Measurements from ENCODE around the gene GATAD2A.

The GATAD2A gene

DNA sequence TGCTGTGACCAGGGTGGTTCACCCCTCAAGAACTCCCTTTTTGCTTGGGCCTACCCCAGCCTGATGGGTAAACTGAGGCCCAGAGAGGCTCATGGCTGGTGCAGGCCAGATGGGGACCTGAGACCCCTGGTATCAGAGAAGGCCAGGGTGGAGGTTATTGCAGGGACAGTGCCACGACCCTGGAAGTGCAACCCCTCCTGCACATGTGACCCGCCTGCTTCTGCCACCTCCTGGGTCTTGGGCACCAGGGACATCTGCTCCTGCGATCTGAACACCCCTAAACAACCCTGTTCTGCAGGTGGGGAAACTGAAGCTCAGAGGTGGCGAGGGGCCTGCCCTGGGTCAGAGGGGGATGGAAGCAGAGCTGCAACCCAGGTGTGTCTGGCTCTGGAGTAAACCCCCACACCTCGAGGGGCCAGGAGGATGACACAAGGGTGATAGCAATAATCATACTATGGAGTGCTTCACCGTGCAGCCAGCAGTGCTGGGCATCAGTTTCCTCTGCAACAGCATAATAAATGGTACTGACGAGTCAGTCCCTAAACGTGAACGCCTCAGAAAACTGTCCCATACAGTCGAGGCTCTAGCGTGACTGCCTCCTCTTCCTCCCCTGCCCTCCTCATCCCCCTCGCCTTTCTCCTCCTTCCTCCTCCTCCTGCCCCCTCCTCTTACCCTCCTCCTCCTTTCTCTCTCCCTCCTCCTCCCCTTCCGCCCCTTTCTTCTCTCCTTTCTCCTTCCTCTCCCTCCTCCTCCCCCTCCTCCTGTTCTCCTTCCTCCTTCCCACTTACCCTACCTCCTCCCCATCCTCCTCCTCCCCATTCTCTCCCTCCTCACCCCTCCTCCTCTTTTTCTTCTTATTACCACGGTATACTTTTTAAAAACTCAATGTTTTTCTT lies 127.6 kb downstream of the GATAD2A start:
- Histone ChIP-seq H3K27ac (replicated peaks) (no peak overlapping the region), H3K4me3 (replicated peaks; ENCODE audit: insufficient read depth, low read length) (no peak overlapping the region), H3K27me3 (ENCODE audit: insufficient read depth, poor library complexity, severe bottlenecking) (no peaks in the 10 kb centered on the region)
- 0 out of 2 replicates have a peak, but pooled peaks have one; percentile 3 for TF ChIP-seq POLR2AphosphoS5 (IDR thresholded peaks at IDR 0.05; ENCODE audit: low read depth)
- TF ChIP-seq, protein P1, sequence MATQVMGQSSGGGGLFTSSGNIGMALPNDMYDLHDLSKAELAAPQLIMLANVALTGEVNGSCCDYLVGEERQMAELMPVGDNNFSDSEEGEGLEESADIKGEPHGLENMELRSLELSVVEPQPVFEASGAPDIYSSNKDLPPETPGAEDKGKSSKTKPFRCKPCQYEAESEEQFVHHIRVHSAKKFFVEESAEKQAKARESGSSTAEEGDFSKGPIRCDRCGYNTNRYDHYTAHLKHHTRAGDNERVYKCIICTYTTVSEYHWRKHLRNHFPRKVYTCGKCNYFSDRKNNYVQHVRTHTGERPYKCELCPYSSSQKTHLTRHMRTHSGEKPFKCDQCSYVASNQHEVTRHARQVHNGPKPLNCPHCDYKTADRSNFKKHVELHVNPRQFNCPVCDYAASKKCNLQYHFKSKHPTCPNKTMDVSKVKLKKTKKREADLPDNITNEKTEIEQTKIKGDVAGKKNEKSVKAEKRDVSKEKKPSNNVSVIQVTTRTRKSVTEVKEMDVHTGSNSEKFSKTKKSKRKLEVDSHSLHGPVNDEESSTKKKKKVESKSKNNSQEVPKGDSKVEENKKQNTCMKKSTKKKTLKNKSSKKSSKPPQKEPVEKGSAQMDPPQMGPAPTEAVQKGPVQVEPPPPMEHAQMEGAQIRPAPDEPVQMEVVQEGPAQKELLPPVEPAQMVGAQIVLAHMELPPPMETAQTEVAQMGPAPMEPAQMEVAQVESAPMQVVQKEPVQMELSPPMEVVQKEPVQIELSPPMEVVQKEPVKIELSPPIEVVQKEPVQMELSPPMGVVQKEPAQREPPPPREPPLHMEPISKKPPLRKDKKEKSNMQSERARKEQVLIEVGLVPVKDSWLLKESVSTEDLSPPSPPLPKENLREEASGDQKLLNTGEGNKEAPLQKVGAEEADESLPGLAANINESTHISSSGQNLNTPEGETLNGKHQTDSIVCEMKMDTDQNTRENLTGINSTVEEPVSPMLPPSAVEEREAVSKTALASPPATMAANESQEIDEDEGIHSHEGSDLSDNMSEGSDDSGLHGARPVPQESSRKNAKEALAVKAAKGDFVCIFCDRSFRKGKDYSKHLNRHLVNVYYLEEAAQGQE (IDR thresholded peaks at IDR 0.05; ENCODE audit: insufficient replicate concordance, low read depth) = no peak
- no peak for TF ChIP-seq CTCF (IDR thresholded peaks at IDR 0.05; ENCODE audit: insufficient read depth, low read length)
- TF ChIP-seq SPI1 (IDR thresholded peaks at IDR 0.05; ENCODE audit: borderline replicate concordance, low read depth) = no peak
- TF ChIP-seq GABPA (IDR thresholded peaks at IDR 0.05; ENCODE audit: low read depth) = no peak
- DNase-seq (ENCODE audit: low read depth in 1 of 2, low spot score in 1 of 2) = peak in 1 of 2 experiments; percentile 22

GRCh38 chr19:19533841-19534240 lies 128.4 kb downstream of the GATAD2A start:
- H3K27me3 ChIP-seq (ENCODE audit: insufficient read depth, poor library complexity, severe bottlenecking) = no peaks in the 10 kb centered on the region
- H3K4me3 ChIP-seq (replicated peaks; ENCODE audit: insufficient read depth, low read length) = no peak overlapping the region
- DNase-seq (ENCODE audit: low read depth in 1 of 2, low spot score in 1 of 2) = no peak
- TF ChIP-seq SPI1 (IDR thresholded peaks at IDR 0.05; ENCODE audit: borderline replicate concordance, low read depth) (no peak), CTCF (IDR thresholded peaks at IDR 0.05; ENCODE audit: insufficient read depth, low read length) (no peak), POLR2AphosphoS5 (IDR thresholded peaks at IDR 0.05; ENCODE audit: low read depth) (no peak), GABPA (IDR thresholded peaks at IDR 0.05; ENCODE audit: low read depth) (no peak)
- TF ChIP-seq, protein P1 (IDR thresholded peaks at IDR 0.05; ENCODE audit: insufficient replicate concordance, low read depth) = no peak
- H3K27ac ChIP-seq (replicated peaks) = no peak overlapping the region

DNA sequence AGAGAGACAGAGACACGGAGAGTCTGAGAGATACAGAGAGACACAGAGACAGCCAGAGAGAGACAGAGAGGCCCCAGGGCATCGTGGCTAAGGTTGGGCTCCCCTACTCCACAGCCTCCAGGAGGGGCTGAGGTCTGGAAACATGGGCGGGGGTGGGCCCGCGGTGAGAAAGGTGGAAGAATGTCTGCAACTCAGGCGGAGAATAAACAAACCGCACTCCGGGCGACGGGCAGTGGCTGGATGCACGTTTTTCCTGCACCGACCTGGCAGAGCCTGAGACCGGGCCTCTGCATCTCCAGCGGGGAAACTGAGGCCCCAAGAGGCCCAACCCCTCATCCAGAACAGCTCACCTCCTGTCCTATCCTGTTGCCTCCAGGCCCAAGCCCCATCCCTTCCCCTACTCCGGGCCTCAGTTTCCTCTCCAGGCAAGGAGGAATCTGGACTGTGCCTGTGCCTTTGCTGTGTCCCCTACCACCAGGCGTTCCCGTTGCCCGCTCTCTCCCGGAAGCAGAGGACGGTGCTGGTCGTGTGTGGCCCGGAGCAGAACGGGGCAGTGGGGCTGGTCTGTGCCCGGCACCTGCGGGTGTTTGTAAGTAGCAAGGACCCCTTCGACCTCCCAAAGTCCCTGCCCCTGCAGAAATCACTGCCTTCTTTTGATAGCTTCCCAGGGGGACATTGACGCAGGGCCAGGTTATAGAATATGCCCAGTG lies 129.2 kb downstream of the GATAD2A start:
- DNase-seq (ENCODE audit: low read depth in 1 of 2, low spot score in 1 of 2) = no peak
- no peak overlapping the region for H3K4me3 ChIP-seq (replicated peaks; ENCODE audit: insufficient read depth, low read length)
- TF ChIP-seq CTCF (IDR thresholded peaks at IDR 0.05; ENCODE audit: insufficient read depth, low read length) = no peak
- TF ChIP-seq POLR2AphosphoS5 (IDR thresholded peaks at IDR 0.05; ENCODE audit: low read depth) = no peak
- TF ChIP-seq GABPA (IDR thresholded peaks at IDR 0.05; ENCODE audit: low read depth) = no peak
- TF ChIP-seq SPI1 (IDR thresholded peaks at IDR 0.05; ENCODE audit: borderline replicate concordance, low read depth) = no peak
- TF ChIP-seq, protein P1 (IDR thresholded peaks at IDR 0.05; ENCODE audit: insufficient replicate concordance, low read depth) = no peak
- H3K27me3 ChIP-seq (ENCODE audit: insufficient read depth, poor library complexity, severe bottlenecking) = no peaks in the 10 kb centered on the region
- H3K27ac ChIP-seq (replicated peaks) = no peak overlapping the region
